GM08714 (cell line): ENCODE data around the gene DGAT2.

Experiments
- H3K4me3 ChIP-seq: fragments of 200-500 bp; sonication (Bioruptor generic); 2 replicates; pipeline ENCODE4 v1.5.1; 2014; ENCODE audit warnings: mild to moderate bottlenecking, low read length, inconsistent platforms
- ZNF274 ChIP-seq: IDR thresholded peaks from 2 replicates; pipeline ENCODE4 v1.6.1; 2012; ENCODE audit warnings: mild to moderate bottlenecking, low read depth, low read length

Gene DGAT2

DNA sequence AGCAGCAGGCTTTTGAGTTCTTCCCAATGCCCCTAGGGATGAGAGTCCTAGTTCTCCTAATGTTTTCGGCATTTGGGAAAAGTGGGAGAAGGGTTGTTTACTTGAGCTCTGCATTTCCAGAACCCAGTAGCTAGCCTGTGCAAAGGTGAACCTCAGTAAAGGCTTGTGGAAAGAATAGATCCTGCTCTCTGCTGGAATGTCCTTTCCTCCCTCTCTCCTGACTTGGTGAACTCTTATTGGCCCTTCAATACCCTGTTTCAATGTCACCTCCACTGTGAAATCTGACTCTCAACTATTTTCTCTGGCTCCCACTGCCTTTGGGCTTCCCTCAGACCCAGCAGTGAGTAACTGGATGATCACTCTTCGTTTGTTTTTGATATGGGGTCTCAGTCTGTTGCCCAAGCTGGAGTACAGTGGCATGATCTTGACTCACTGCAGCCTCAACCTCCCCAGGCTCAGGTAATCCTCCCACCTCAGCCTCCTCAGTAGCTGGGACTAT lies 44.0 kb downstream of the DGAT2 start:
- no peak overlapping the region for H3K4me3 ChIP-seq
- TF ChIP-seq ZNF274 = no peak

DNA sequence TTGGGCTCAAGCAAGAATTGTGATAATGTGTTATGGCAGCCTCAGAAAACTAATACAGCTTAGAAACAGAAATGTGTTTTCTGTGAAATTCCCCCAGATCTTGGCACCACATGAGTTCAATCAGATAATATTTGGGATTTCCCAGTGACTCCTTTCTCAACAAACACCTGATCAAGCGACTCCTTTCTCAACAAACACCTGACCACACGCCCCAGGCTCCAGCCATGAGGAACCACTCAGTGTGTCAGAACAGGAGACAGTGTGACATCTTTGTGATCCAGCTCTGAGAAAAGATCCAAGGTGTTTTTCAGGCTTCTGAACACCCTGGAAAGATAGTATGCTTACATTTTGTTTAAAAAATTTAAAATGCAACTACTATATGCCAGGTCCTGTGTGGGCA lies 44.5 kb downstream of the DGAT2 start:
- TF ChIP-seq ZNF274 = no peak
- no peak overlapping the region for H3K4me3 ChIP-seq

- no peak for TF ChIP-seq ZNF274
Measured at GRCh38 chr11:75813622-75814039, 45.1 kb downstream of the DGAT2 start.

GRCh38 chr11:75814363-75814676 lies 45.7 kb downstream of the DGAT2 start:
- TF ChIP-seq ZNF274 = no peak
- peak overlapping the region; percentile 51; the same call in 1 of the 2 replicates for H3K4me3 ChIP-seq

More at GRCh38 chr11:75813622-75814039, 45.1 kb downstream of the DGAT2 start:
- no peak overlapping the region; the same call in 1 of the 2 replicates for H3K4me3 ChIP-seq

GRCh38 chr11:75814677-75815344 lies 46.2 kb downstream of the DGAT2 start, which contains the start of gene UVRAG:
UVRAG (plus strand) TSS chr11:75815210; CDS start chr11:75815408, 198 bp downstream.
- no peak for TF ChIP-seq ZNF274

DNA sequence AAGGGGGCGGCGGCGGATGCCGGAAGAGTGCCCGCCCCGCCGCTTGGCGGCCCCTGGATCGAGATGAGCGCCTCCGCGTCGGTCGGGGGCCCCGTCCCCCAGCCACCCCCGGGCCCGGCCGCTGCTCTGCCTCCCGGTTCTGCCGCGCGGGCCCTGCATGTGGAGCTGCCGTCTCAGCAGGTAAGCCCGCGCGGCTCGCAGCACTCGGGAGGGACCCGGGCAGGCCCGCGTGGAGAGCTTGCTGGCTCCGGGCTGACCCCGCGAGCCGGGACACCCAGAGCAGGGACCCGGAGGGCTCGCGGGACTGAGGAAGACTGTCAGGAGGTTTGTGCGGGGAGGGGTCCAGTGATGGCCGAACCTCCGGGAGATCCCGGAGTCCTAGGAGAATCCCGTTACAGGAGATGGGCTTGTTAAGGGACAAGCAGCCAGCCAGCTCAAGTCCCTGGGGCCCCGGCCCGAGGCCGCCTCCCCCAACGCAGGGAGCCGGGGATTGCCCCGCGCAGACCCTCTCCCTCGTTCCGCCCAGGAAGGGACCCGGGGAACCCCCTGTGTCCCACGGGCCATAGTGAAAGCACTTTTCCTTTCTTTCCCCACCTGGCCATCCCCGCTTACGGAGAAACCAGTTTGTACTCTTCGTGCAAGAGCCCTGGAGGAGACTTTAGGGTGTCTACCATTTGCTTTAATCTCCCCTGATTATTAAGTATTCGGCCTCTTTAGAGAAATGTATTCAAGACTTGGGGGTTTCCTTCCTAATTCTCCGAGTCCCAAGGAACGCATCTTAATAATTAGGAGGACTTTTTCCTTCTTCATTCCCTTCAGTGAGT lies 47.0 kb downstream of the DGAT2 start:
- H3K4me3 ChIP-seq = peak overlapping the region; percentile 98
- TF ChIP-seq ZNF274 = no peak

More at GRCh38 chr11:75814677-75815344, 46.2 kb downstream of the DGAT2 start, which contains the start of gene UVRAG:
- peak within 1 kb of the TSS; percentile 98 for H3K4me3 ChIP-seq

DNA sequence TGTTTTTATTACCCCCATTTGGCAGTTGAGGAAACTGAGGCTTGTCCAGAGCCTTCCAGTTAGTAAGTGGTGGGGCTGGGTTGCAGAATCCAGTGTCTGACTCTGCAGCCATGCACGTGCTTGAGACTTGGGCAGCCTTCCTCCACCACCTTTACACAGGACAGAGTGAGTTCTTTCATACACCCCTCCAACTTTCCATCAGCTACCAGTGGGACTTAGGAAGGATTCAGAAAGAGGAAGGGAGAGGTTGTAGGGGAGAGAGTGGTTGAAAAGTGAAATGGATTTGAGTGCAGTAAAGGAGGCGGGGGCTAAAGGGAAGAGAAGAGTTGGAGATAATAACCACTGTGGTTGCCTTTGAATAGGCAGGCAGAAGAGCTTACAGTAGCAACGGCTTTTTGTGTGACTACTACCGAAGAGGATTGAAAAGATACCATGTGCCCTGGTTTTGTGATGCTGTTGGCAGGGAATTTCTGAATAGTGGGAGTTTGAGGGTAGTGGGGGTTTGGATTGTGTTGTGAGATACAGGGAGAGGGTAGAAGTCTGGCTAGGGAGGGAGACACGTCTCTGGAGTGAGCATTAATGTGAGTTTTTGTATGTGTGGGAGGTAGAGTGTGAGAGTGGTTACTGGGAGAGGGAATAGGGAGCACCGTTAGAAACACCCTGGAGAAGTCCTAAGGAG lies 48.1 kb downstream of the DGAT2 start:
- peak overlapping the region; percentile 98 for H3K4me3 ChIP-seq
- no peak for TF ChIP-seq ZNF274

DNA sequence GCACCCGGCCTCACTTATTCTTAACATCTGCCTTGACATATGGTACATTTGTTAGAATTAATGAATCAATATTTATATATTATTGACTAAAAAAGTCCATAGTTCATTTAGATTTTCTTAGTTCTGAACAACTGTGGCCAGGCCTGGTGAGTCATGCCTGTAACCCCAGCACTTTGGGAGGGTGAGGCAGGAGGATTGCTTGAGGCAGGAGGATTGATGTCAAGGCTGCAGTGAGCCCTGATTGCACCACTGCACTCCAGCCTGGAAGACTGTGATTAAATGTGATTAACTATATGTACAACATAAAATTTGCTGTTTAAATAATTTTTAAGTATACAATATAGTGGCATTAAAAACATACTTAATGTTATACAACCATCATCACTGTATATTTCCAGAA lies 52.1 kb downstream of the DGAT2 start:
- no peak for TF ChIP-seq ZNF274
- no peak overlapping the region for H3K4me3 ChIP-seq

GRCh38 chr11:75821202-75821601 lies 52.6 kb downstream of the DGAT2 start:
- no peak overlapping the region for H3K4me3 ChIP-seq
- no peak for TF ChIP-seq ZNF274

DNA sequence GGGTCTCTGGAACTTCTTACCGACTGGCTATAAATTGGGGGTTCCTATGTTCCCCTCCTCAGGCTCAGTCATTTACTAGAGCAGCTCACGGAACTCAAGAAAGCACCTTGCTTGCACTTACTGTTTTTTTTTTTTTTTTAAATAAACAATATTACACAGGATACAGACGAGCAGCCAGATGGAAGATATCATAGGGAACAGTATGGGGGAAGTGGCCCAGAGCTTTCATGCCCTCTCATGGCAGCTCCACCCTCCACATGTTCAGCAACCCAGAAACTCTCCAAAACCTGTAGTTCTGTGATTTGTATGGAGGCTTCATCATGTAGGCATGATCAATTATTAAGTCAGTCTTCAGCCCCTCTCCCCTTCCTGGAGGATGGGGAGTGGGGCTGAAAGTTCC lies 54.0 kb downstream of the DGAT2 start:
- H3K4me3 ChIP-seq = peak overlapping the region; percentile 23; the same call in 1 of the 2 replicates
- no peak for TF ChIP-seq ZNF274

GRCh38 chr11:75823415-75823814 lies 54.8 kb downstream of the DGAT2 start:
- peak overlapping the region; percentile 19; the same call in 1 of the 2 replicates for H3K4me3 ChIP-seq
- TF ChIP-seq ZNF274 = no peak

GRCh38 chr11:75823946-75824345 lies 55.4 kb downstream of the DGAT2 start:
- TF ChIP-seq ZNF274 = no peak
- H3K4me3 ChIP-seq = no peak overlapping the region; the same call in 1 of the 2 replicates

DNA sequence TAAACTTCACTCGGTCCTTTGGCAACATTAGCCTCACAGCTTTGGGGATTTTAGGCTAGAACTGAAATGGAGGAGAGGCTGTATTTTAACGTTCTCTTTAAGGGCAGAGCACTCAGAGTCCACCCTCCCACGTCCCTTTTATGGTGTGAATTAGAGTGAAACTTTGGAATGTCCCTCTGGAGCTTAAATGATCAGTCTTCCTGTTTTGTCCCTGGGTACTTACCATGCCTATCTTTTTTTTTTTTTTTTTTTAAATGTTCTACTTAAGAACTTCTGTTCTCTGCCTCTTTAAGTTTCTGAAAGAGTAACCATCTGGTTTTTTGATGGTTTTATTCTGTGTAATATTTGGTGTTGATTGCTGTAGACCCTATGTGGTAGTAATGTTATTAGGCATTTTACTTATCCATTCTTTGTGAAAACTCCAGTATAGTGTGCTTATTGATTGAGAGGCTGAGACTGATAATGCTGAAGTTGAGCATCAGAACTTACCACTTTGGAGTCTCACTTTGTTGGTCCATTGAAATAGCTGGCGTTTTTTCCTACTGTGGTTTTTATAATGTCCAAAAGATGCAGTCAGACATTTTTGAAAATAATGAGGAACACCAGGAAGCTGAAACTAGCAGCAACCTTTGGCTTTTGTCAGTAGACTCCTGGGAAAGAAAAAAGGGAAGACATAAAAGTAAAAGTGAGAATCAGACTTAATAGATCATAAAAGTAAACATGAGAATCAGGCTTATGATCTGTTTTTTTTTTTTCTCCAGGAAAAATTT lies 58.1 kb downstream of the DGAT2 start:
- H3K4me3 ChIP-seq = peak overlapping the region; percentile 4; the same call in 1 of the 2 replicates
- TF ChIP-seq ZNF274 = no peak
